K562 (cell line): ENCODE results near the gene EZH2. TPM values are rescaled to one million over a fixed set of nuclear protein-coding genes. Genes with fewer than 3 reads are reported as not detected.
A peak's percentile ranks its signal among the peaks of the same experiment; 100 is the strongest.

Experiments used
- ATAC-seq: fragments of 200-7000 bp; cut with Tn5 transposase; 3 replicates; pipeline ENCODE4 v1.9.1; 2020; ENCODE audit warnings: moderate library complexity
- BruUV-seq: library from RNA; stranded (reverse); fragments of 400-500 nt; replicated peaks from 2 replicates; lab custom pipeline; 2021; lab: Mats Ljungman, UMichigan
- CTCF ChIA-PET: fragments of 300-600 bp; formaldehyde crosslinking; extraction: SDS; loops from one replicate; lab custom pipeline; 2021; ENCODE audit warnings: low intra/inter-chr PET ratio; lab: Yijun Ruan, JAX
- POLR2A ChIA-PET: fragments of 300-600, 350-650 bp; sonication (Branson Sonifier 250); formaldehyde crosslinking; extraction: SDS; loops from one replicate; lab custom pipeline; 2021; ENCODE audit warnings: antibody characterized with exemption, inconsistent platforms; lab: Yijun Ruan, JAX
- DNase-seq, 4 experiments: peaks; one replicate each; pipeline versions ENCODE4 v3.0.0 to v3.0.0-alpha.2; 2011 to 2018; ENCODE audit warnings: low spot score in 3 of 4, mixed read lengths in 3 of 4; ENCODE audit errors: extremely low read depth in 1 of 4
- FAIRE-seq: peaks from 2 replicates; lab custom pipeline; 2011; peaks lifted over from hg19 to GRCh38; lab: Jason Lieb, UNC
- H2AFZ ChIP-seq: 2 replicates; pipeline ENCODE4 v1.6.0; 2011; ENCODE audit warnings: low read depth, low read length, control low read depth, inconsistent platforms
- H3K27ac ChIP-seq: fragments of 200-600 bp; 3 replicates; pipeline ENCODE4 v1.8.0; 2011; ENCODE audit warnings: low read depth, mild to moderate bottlenecking, control low read depth, inconsistent platforms, low read length, moderate library complexity, mixed read lengths; ENCODE audit errors: extremely low read depth
- H3K27me3 ChIP-seq, 2 experiments: fragments of 300-600 bp in 1 of 2; 2 replicates in 1 of 2; 3 replicates in 1 of 2; pipeline versions ENCODE4 v1.6.0 to v1.8.0; 2011; ENCODE audit warnings: inconsistent platforms in 2 of 2, low read length in 2 of 2, mild to moderate bottlenecking in 1 of 2, mixed read lengths in 1 of 2, moderate library complexity in 1 of 2; ENCODE audit not compliant: control insufficient read depth in 2 of 2, insufficient read depth in 2 of 2
- H3K36me3 ChIP-seq: fragments of 300-600 bp; 3 replicates; pipeline ENCODE4 v1.8.0; 2011; ENCODE audit warnings: mild to moderate bottlenecking, low read length, inconsistent platforms; ENCODE audit not compliant: control insufficient read depth, insufficient read depth
- H3K4me1 ChIP-seq, 2 experiments: fragments of 200-600 bp in 1 of 2; replicated peaks in 1 of 2; 2 replicates in 1 of 2; 3 replicates in 1 of 2; pipeline versions ENCODE4 v1.5.1 to v1.8.0; 2011; ENCODE audit warnings: inconsistent platforms in 2 of 2, low read length in 2 of 2, mild to moderate bottlenecking in 1 of 2, mixed read lengths in 1 of 2, moderate library complexity in 1 of 2; ENCODE audit not compliant: control insufficient read depth in 2 of 2, insufficient read depth in 2 of 2
- H3K4me2 ChIP-seq: 2 replicates; pipeline ENCODE4 v1.6.1; 2011; ENCODE audit warnings: low read length, control low read depth, inconsistent platforms, mixed read lengths; ENCODE audit not compliant: insufficient read depth
- H3K4me3 ChIP-seq: fragments of 200-600 bp; sonication (generic), shearing (Covaris generic); 2 replicates; pipeline ENCODE4 v1.5.1; 2016; ENCODE audit warnings: control low read depth, inconsistent platforms
- H3K79me2 ChIP-seq: fragments of 200-600 bp; 3 replicates; pipeline ENCODE4 v1.8.0; 2011; ENCODE audit warnings: low read length, inconsistent platforms; ENCODE audit not compliant: control insufficient read depth, insufficient read depth
- H3K9ac ChIP-seq, 2 experiments: 2 replicates each; pipeline versions ENCODE4 v1.6.0 to v1.6.1; 2011; ENCODE audit warnings: low read depth in 2 of 2, low read length in 2 of 2, control low read depth in 1 of 2, inconsistent platforms in 1 of 2, mild to moderate bottlenecking in 1 of 2, mixed read lengths in 1 of 2; ENCODE audit not compliant: insufficient read depth in 1 of 2
- H3K9me1 ChIP-seq: one replicate; pipeline ENCODE4 v1.6.0; 2011; ENCODE audit warnings: inconsistent platforms, mild to moderate bottlenecking, low read length, moderate library complexity; ENCODE audit not compliant: control insufficient read depth, insufficient read depth
- H3K9me3 ChIP-seq: replicated peaks from 2 replicates; pipeline ENCODE4 v1.5.1; 2011; ENCODE audit warnings: low read depth, low read length, inconsistent platforms; ENCODE audit not compliant: control insufficient read depth, insufficient read depth
- H4K20me1 ChIP-seq: replicated peaks from 2 replicates; pipeline ENCODE4 v1.6.1; 2011; ENCODE audit warnings: low read length, inconsistent platforms, mixed read lengths; ENCODE audit not compliant: control insufficient read depth, insufficient read depth
- DNMT1 ChIP-seq: fragments of 450-650 bp; IDR thresholded peaks from 2 replicates; pipeline ENCODE4 v1.6.1; 2016; ENCODE audit warnings: antibody characterized with exemption, mild to moderate bottlenecking
- HMGN3 ChIP-seq: IDR thresholded peaks from 2 replicates; pipeline ENCODE4 v1.6.1; 2011; ENCODE audit warnings: borderline replicate concordance, low read depth, mild to moderate bottlenecking, mixed read lengths, low read length; ENCODE audit not compliant: insufficient read length; ENCODE audit errors: extremely low read depth
- ILK ChIP-seq: fragments of 450-650 bp; IDR thresholded peaks from 2 replicates; pipeline ENCODE4 v1.6.1; 2016; ENCODE audit warnings: missing genetic modification characterization, low read depth, mild to moderate bottlenecking, missing compliant biosample characterization, moderate library complexity, borderline replicate concordance
- KLF6 ChIP-seq: fragments of 250-450 bp; sonication (Bioruptor Pico); IDR thresholded peaks from 2 replicates; pipeline ENCODE4 v1.4.0; 2020; ENCODE audit warnings: mild to moderate bottlenecking, moderate library complexity, borderline replicate concordance
- NBN ChIP-seq: fragments of 450-650 bp; IDR thresholded peaks from 2 replicates; pipeline ENCODE4 v1.6.1; 2016; ENCODE audit warnings: low read depth, mild to moderate bottlenecking
- PHF8 ChIP-seq: fragments of 200-600 bp; sonication (generic); IDR thresholded peaks from 2 replicates; pipeline ENCODE4 v1.6.1; 2012; ENCODE audit warnings: mixed run types, mild to moderate bottlenecking, inconsistent platforms, low read length, moderate library complexity, borderline replicate concordance
- SIRT6 ChIP-seq: IDR thresholded peaks from one replicate; pipeline ENCODE4 v1.6.1; 2012; ENCODE audit warnings: low read depth, mild to moderate bottlenecking, control low read depth, inconsistent platforms, low read length, moderate library complexity
- SMARCE1 ChIP-seq: fragments of 450-650 bp; IDR thresholded peaks from 2 replicates; pipeline ENCODE4 v1.7.1; 2016; ENCODE audit warnings: mild to moderate bottlenecking
- TAF7 ChIP-seq: fragments of 450-650 bp; IDR thresholded peaks from 2 replicates; pipeline ENCODE4 v1.6.1; 2016; ENCODE audit warnings: missing genetic modification characterization, missing compliant biosample characterization
- TFAP4 ChIP-seq: sonication (generic); formaldehyde crosslinking; IDR thresholded peaks from 2 replicates; pipeline ENCODE4 v1.8.0; 2022; ENCODE audit warnings: missing genetic modification reagents, mild to moderate bottlenecking, moderate library complexity, borderline replicate concordance
- YBX1 ChIP-seq: fragments of 450-650 bp; IDR thresholded peaks from 2 replicates; pipeline ENCODE4 v1.7.1; 2016; ENCODE audit warnings: mild to moderate bottlenecking
- ZBTB5 ChIP-seq: fragments of 450-650 bp; IDR thresholded peaks from 2 replicates; pipeline ENCODE4 v1.6.1; 2017; ENCODE audit warnings: antibody characterized with exemption
- ZNF766 ChIP-seq: fragments of 200-800 bp; sonication (Bioruptor generic); conservative IDR thresholded peaks from 2 replicates; pipeline ENCODE4 v1.6.1; 2016; ENCODE audit warnings: missing genetic modification characterization, missing compliant biosample characterization
- WGBS: fragments of 100-300 bp; shearing (Covaris generic); methylation state at CpG from one replicate; pipeline ENCODE4 v1.1.6; 2016; ENCODE audit warnings: low coverage, mixed read lengths; ENCODE audit not compliant: insufficient coverage; ENCODE audit errors: missing lambda C conversion rate; 5-methylcytosine and 5-hydroxymethylcytosine counted together
- in situ Hi-C: fragments of 300-500 bp; cut with MboI; formaldehyde crosslinking; loops from 4 replicates; pipeline ENCODE4 v1.15.0; 2018; ENCODE audit warnings: inconsistent platforms, mixed read lengths
- intact Hi-C: fragments of 100-400 bp; cut with micrococcal nuclease; formaldehyde crosslinking; loops from 2 replicates; pipeline ENCODE4 v1.14.2; 2022
- polyA plus RNA-seq, 8 experiments: library from polyadenylated mRNA; depleted of rRNA in 4 of 8; stranded (reverse) in 5 of 8; unstranded in 3 of 8; fragments of >200 nt; fragmentation: Nextera tagmentation in 2 of 8; fragmentation: Illumina TruSeq in 1 of 8; extraction: Ambion mirVana in 2 of 8; extraction: Trizol in 1 of 8; gene quantifications; 2 replicates each; pipeline versions ENCODE4 v1.2.1 to v1.2.3, GENCODE V29; 2011 to 2014; ENCODE audit warnings: inconsistent platforms in 1 of 8, missing spikeins in 1 of 8
- total RNA-seq, 7 experiments: library from RNA; depleted of rRNA in 6 of 7; stranded (reverse); fragments of >200 nt in 6 of 7; fragmentation: Illumina TruSeq in 2 of 7; extraction: Trizol in 2 of 7; gene quantifications; 2 replicates each; pipeline versions ENCODE4 v1.2.1 to v1.2.3, GENCODE V29; 2011 to 2021; ENCODE audit warnings: low replicate concordance in 1 of 7

Gene EZH2
- total and polyA plus RNA-seq, 9 of the 15 experiments (the other 6 are each of a cell fraction or from before 2014, with no cell fraction given) = 48.7 to 175 (median 98.6) TPM

GRCh38 chr7:148927123-148928045 lies 43.3 kb upstream of the EZH2 start:
- DNase-seq = no peak
- ATAC-seq = no peak
- POLR2A ChIA-PET = interaction anchor here (0.7 kb wide), 1 partner anchor 35 kb away, joined by 3 read pairs; no protein-coding TSS in a partner anchor

More at GRCh38 chr7:148927123-148928045, 43.3 kb upstream of the EZH2 start:
- H3K4me2 ChIP-seq = no peak overlapping the region
- TF ChIP-seq HMGN3 (no peak), TAF7 (tag) (no peak), NBN (no peak), PHF8 (no peak), KLF6 (CRISPR knock-in tag) (no peak), ILK (tag) (no peak), YBX1 (no peak), DNMT1 (no peak), ZBTB5 (no peak), TFAP4 (CRISPR knock-in tag) (no peak), SIRT6 (no peak), ZNF766 (no peak), SMARCE1 (no peak)
- peak overlapping the region in 1 of 2 experiments; percentile 14; a peak in 1 of 4 replicates for H3K9ac ChIP-seq
- in situ Hi-C loops = no loop called here
- BruUV-seq = no TSS peak
- H3K4me1 ChIP-seq = no peaks in the 10 kb centered on the region; a peak in 1 of 5 replicates
- no peak overlapping the region for H3K27ac ChIP-seq
- H3K9me1 ChIP-seq = no peaks in the 10 kb centered on the region
- 55% methylated on average over 10 of the region's 10 CpGs for WGBS
- H2AFZ ChIP-seq = no peak overlapping the region
- H3K4me3 ChIP-seq = no peak overlapping the region
- no peaks in the 10 kb centered on the region for H3K36me3 ChIP-seq
- no peaks in the 10 kb centered on the region for H3K9me3 ChIP-seq
- CTCF ChIA-PET = no interaction called here
- FAIRE-seq = no peak
- H4K20me1 ChIP-seq = no peaks in the 10 kb centered on the region
- intact Hi-C loops = no loop called here
- no peaks in the 10 kb centered on the region for H3K79me2 ChIP-seq
- no peaks in the 10 kb centered on the region for H3K27me3 ChIP-seq
